Left lung (tissue), 10 donors: Measurements from ENCODE around the gene NBDY. TPM values are rescaled to one million over a fixed set of nuclear protein-coding genes. Genes with fewer than 3 reads are reported as not detected.

Experiments used
- ATAC-seq: fragments of 200-7000 bp; cut with Tn5 transposase; one replicate; pipeline ENCODE4 v1.9.1; 2020; ENCODE audit warnings: moderate library complexity
- DNase-seq, 4 donors: peaks; one replicate each; pipeline ENCODE4 v3.0.0-alpha.2; 2013 to 2020
- H3K27ac ChIP-seq, 2 donors: fragments of 200-600 bp; sonication (generic) in 1 of 2; one replicate each; pipeline versions ENCODE4 v1.5.0 to v1.8.0; 2020 to 2021
- H3K27me3 ChIP-seq, 2 donors: fragments of 200-600 bp; sonication (generic) in 1 of 2; one replicate each; pipeline versions ENCODE4 v1.5.0 to v1.8.0; 2020 to 2021
- H3K36me3 ChIP-seq, 2 donors: fragments of 200-600 bp; sonication (generic) in 1 of 2; one replicate each; pipeline versions ENCODE4 v1.5.0 to v1.8.0; 2020 to 2021
- H3K4me1 ChIP-seq, 2 donors: fragments of 200-600 bp; one replicate each; pipeline ENCODE4 v1.8.0; 2021
- H3K4me3 ChIP-seq, 2 donors: fragments of 200-600 bp; sonication (generic) in 1 of 2; one replicate each; pipeline versions ENCODE4 v1.5.0 to v1.8.0; 2020 to 2021; ENCODE audit warnings: mild to moderate bottlenecking in 1 of 2
- H3K9me3 ChIP-seq, 2 donors: fragments of 200-600 bp; sonication (generic) in 1 of 2; one replicate each; pipeline versions ENCODE4 v1.5.0 to v1.8.0; 2020 to 2021
- CTCF ChIP-seq, 2 donors: fragments of 200-600 bp; sonication (generic) in 1 of 2; IDR thresholded peaks; one replicate each; pipeline versions ENCODE4 v1.5.0 to v1.8.0; 2021; ENCODE audit warnings: antibody characterized with exemption in 2 of 2
- intact Hi-C, 2 donors: fragments of 100-400 bp; cut with DNase I; formaldehyde crosslinking; loops; one replicate each; pipeline versions ENCODE4 v1.11.2 to v1.14.2; 2022
- polyA plus RNA-seq, 6 donors: library from polyadenylated mRNA; unstranded; fragments of 120-200 nt; gene quantifications; one replicate each; pipeline ENCODE4 v1.2.1, GENCODE V29; 2013; ENCODE audit not compliant: insufficient read length in 6 of 6
- total RNA-seq, 2 donors: library from RNA; stranded (reverse); fragmentation: NEBNext Ultra II Directional; extraction: Animal tissue kit (Norgen Biotek cat#: 25700); gene quantifications; one replicate each; pipeline ENCODE4 v1.2.1, GENCODE V29; 2021
- donor health status: DM: no; HTN: yes; CAD: no.
- donor health status: DM: no; HTN: no; CAD: no.

Gene NBDY
- total and polyA plus RNA-seq, 8 donors, result 39.5 to 86.4 (median 70.6) TPM

GRCh38 chrX:56785442-56785841 lies 56.4 kb downstream of the NBDY start:
- Histone ChIP-seq H3K27me3 (no peaks in the 10 kb centered on the region), H3K4me3 (no peak overlapping the region), H3K27ac (no peak overlapping the region), H3K36me3 (no peaks in the 10 kb centered on the region), H3K9me3 (no peaks in the 10 kb centered on the region), H3K4me1 (no peaks in the 10 kb centered on the region)
- no peak for TF ChIP-seq CTCF (IDR thresholded peaks at IDR 0.05)
- DNase-seq (peak in 1 of 4 donors; percentile 23), ATAC-seq (no peak)
- intact Hi-C loops, result no loop called here

- Histone ChIP-seq H3K27ac (no peak overlapping the region), H3K27me3 (no peaks in the 10 kb centered on the region), H3K4me3 (no peak overlapping the region), H3K4me1 (no peaks in the 10 kb centered on the region), H3K36me3 (no peaks in the 10 kb centered on the region), H3K9me3 (no peaks in the 10 kb centered on the region)
- DNase-seq (peak in 1 of 4 donors; percentile 6), ATAC-seq (no peak)
- intact Hi-C loops, result no loop called here
- TF ChIP-seq CTCF (IDR thresholded peaks at IDR 0.05), result no peak
Observed at GRCh38 chrX:56786889-56787733, 58.1 kb downstream of the NBDY start.

GRCh38 chrX:56787734-56788152 lies 58.7 kb downstream of the NBDY start:
- intact Hi-C loops, result no loop called here
- TF ChIP-seq CTCF (IDR thresholded peaks at IDR 0.05), result no peak
- Histone ChIP-seq H3K27ac (no peak overlapping the region), H3K9me3 (no peaks in the 10 kb centered on the region), H3K4me1 (no peaks in the 10 kb centered on the region), H3K4me3 (no peak overlapping the region), H3K36me3 (no peaks in the 10 kb centered on the region), H3K27me3 (no peaks in the 10 kb centered on the region)
- DNase-seq, result peak in 1 of 4 donors; percentile 4
- no peak for ATAC-seq

GRCh38 chrX:56788229-56788628 lies 59.2 kb downstream of the NBDY start:
- DNase-seq, result peak in 1 of 4 donors; percentile 22
- Histone ChIP-seq H3K27ac (no peak overlapping the region), H3K27me3 (no peaks in the 10 kb centered on the region), H3K4me1 (no peaks in the 10 kb centered on the region), H3K36me3 (no peaks in the 10 kb centered on the region), H3K4me3 (no peak overlapping the region), H3K9me3 (no peaks in the 10 kb centered on the region)
- no peak for ATAC-seq
- no peak for TF ChIP-seq CTCF (IDR thresholded peaks at IDR 0.05)
- intact Hi-C loops, result no loop called here

- Histone ChIP-seq H3K27ac (no peak overlapping the region), H3K4me1 (no peaks in the 10 kb centered on the region), H3K4me3 (no peak overlapping the region), H3K27me3 (no peaks in the 10 kb centered on the region), H3K9me3 (no peaks in the 10 kb centered on the region), H3K36me3 (no peaks in the 10 kb centered on the region)
- intact Hi-C loops, result no loop called here
- TF ChIP-seq CTCF (IDR thresholded peaks at IDR 0.05), result no peak
- DNase-seq, result peak in 1 of 4 donors; percentile 20
- ATAC-seq, result no peak
Observed at GRCh38 chrX:56788717-56789122, 59.7 kb downstream of the NBDY start.
